Nephron (organoid): Measurements from ENCODE around the gene GGA3.
A peak's percentile ranks its signal among the peaks of the same experiment; 100 is the strongest.

Source experiments
- H3K27ac Mint-ChIP-seq, 3 experiments: 2 replicates each; pipeline ENCODE4 v1.8.0; 2020; ENCODE audit warnings: mixed read lengths in 3 of 3, mild to moderate bottlenecking in 2 of 3, moderate library complexity in 1 of 3
- H3K27me3 Mint-ChIP-seq: 2 replicates; pipeline ENCODE4 v1.8.0; 2021; ENCODE audit warnings: low read depth, mild to moderate bottlenecking, moderate library complexity, mixed read lengths
- H3K36me3 Mint-ChIP-seq: 2 replicates; pipeline ENCODE4 v1.8.0; 2020; ENCODE audit warnings: low read depth, mixed read lengths
- H3K4me1 Mint-ChIP-seq: 2 replicates; pipeline ENCODE4 v1.8.0; 2020; ENCODE audit warnings: mixed read lengths
- H3K4me3 Mint-ChIP-seq, 3 experiments: 2 replicates each; pipeline ENCODE4 v1.8.0; 2020; ENCODE audit warnings: mild to moderate bottlenecking in 3 of 3, mixed read lengths in 3 of 3, moderate library complexity in 2 of 3
- H3K9me3 Mint-ChIP-seq: 2 replicates; pipeline ENCODE4 v1.8.0; 2020; ENCODE audit warnings: mixed read lengths
- CTCF ChIP-seq, 3 experiments: fragments of 200-600 bp; sonication (generic); IDR thresholded peaks; one replicate each; pipeline ENCODE4 v1.5.0; 2021; ENCODE audit warnings: antibody characterized with exemption in 3 of 3; ENCODE audit not compliant: unreplicated experiment in 3 of 3

Gene GGA3

GRCh38 chr17:75239778-75240393, 21.5 kb downstream of the GGA3 start:
- H3K9me3 Mint-ChIP-seq = no peaks in the 10 kb centered on the region

GRCh38 chr17:75239214-75239613, 22.2 kb downstream of the GGA3 start:
- H3K27ac Mint-ChIP-seq = no peak overlapping the region
- H3K4me1 Mint-ChIP-seq = no peaks in the 10 kb centered on the region
- H3K27me3 Mint-ChIP-seq = no peaks in the 10 kb centered on the region
- H3K9me3 Mint-ChIP-seq = no peaks in the 10 kb centered on the region
- peaks cover 56% of the 10 kb centered on the region for H3K36me3 Mint-ChIP-seq
- no peak for TF ChIP-seq CTCF (IDR thresholded peaks at IDR 0.05; ENCODE audit: unreplicated experiment in 3 of 3)
- no peak overlapping the region for H3K4me3 Mint-ChIP-seq

More at GRCh38 chr17:75239778-75240393, 21.5 kb downstream of the GGA3 start:
- H3K27ac Mint-ChIP-seq = no peak overlapping the region
- H3K4me3 Mint-ChIP-seq = no peak overlapping the region
- peaks cover 54% of the 10 kb centered on the region for H3K36me3 Mint-ChIP-seq
- H3K27me3 Mint-ChIP-seq = no peaks in the 10 kb centered on the region
- TF ChIP-seq CTCF (IDR thresholded peaks at IDR 0.05; ENCODE audit: unreplicated experiment in 3 of 3) = no peak
- no peaks in the 10 kb centered on the region for H3K4me1 Mint-ChIP-seq

DNA sequence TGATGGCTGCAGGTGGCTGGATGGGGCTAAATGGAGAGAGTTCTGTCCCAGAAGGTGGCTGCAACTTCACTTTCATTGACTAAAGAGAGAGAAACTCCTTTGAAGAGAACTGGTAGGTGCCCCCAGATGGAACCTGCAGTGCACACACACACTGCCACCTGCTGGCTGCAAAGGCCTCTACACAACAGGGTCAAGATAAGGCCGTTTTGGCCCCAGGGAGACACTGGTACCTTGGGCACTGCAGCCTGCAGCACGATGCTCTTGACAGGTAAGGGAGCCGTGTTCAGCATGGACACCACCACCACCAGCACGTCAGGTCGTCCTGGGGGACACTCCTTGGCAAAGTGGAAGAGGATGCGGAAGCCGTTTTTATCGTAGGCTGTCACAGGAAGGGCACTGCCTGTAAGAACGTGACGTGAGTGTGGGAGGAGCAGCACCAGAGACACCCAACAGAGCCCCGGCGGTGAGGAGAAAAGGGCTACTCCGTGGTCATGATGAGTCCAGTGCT, 22.7 kb downstream of the GGA3 start:
- TF ChIP-seq CTCF (IDR thresholded peaks at IDR 0.05; ENCODE audit: unreplicated experiment in 3 of 3) = peak; percentile 67 to 80 (median 72)
- no peaks in the 10 kb centered on the region for H3K4me1 Mint-ChIP-seq
- H3K27me3 Mint-ChIP-seq = peaks cover 2% of the 10 kb centered on the region
- H3K4me3 Mint-ChIP-seq = no peak overlapping the region
- peak overlapping the region in 1 of 3 experiments; percentile 17 for H3K27ac Mint-ChIP-seq
- no peaks in the 10 kb centered on the region for H3K9me3 Mint-ChIP-seq
- H3K36me3 Mint-ChIP-seq = peaks cover 59% of the 10 kb centered on the region

DNA sequence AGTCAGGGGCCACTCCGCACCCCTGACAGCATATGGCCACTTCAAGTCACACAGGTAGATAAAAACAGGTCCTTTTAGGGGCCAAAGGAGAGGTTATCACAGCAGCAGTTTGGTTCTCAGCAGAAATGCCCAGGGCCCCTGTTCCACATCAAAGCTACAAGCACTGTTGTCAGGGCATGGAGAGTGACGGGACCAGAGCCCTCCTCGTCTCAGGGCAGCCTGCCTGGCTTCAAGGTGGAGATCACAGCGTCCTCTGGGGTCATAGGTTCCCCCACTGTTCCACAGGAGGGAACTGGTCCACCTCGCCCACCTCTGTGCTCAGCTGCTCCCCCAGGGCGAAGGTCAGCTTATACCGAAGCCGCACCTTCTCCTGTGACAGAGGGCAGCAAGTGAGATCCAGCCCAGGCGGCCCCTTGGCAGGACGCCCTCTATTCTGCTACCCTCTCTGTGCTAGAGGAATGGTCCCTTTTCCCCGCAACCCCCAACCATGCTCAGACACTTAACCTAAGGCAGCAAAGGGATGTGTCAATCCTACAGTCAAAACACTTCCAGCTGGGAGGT, 23.3 kb downstream of the GGA3 start:
- no peaks in the 10 kb centered on the region for H3K9me3 Mint-ChIP-seq
- no peak overlapping the region for H3K4me3 Mint-ChIP-seq
- H3K4me1 Mint-ChIP-seq = no peaks in the 10 kb centered on the region
- peaks cover 3% of the 10 kb centered on the region for H3K27me3 Mint-ChIP-seq
- H3K27ac Mint-ChIP-seq = no peak overlapping the region
- no peak for TF ChIP-seq CTCF (IDR thresholded peaks at IDR 0.05; ENCODE audit: unreplicated experiment in 3 of 3)
- peaks cover 56% of the 10 kb centered on the region for H3K36me3 Mint-ChIP-seq

GRCh38 chr17:75237100-75238014, 24.0 kb downstream of the GGA3 start:
- H3K27me3 Mint-ChIP-seq = peaks cover 3% of the 10 kb centered on the region
- no peaks in the 10 kb centered on the region for H3K4me1 Mint-ChIP-seq
- no peaks in the 10 kb centered on the region for H3K9me3 Mint-ChIP-seq

More at GRCh38 chr17:75237100-75238014, 24.0 kb downstream of the GGA3 start:
- no peak overlapping the region for H3K4me3 Mint-ChIP-seq
- no peak overlapping the region for H3K27ac Mint-ChIP-seq
- peaks cover 60% of the 10 kb centered on the region for H3K36me3 Mint-ChIP-seq
- TF ChIP-seq CTCF (IDR thresholded peaks at IDR 0.05; ENCODE audit: unreplicated experiment in 3 of 3) = no peak
